ENCODE data around the gene RPL41.

GRCh38 chr12:56153678-56154065, 37.2 kb downstream of the RPL41 start:
- TF ChIP-seq CTCF (IDR thresholded peaks at IDR 0.05) (no peak), POLR2A (IDR thresholded peaks at IDR 0.05) (no peak)

Measured in right lobe of liver (tissue), 4 donors.